ENCODE results near the gene ACP1. TPM values are rescaled to one million over a fixed set of nuclear protein-coding genes. Genes with fewer than 3 reads are reported as not detected.

Gene ACP1
- total and polyA plus RNA-seq, 11 donors, result 51.4 to 99.7 (median 64.7) TPM

DNA sequence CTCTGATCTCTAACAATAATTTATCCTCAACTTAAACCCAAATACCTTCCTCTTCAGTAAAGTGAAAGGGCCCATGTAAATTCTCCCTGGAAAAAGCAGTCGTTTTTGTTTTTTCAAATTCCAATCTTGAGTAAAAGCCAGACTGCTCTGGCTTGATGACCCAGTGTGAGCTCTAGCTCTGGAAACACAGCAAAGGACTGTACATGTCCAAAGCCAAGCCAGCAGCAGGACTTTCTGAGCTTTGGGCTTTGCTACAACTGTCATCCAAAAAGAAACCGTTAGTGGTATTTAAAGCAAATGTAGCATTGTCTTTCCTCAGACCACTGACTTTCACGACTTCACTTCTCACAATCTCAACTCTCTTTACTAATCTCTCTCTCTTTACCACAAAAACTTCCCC, 26.3 kb upstream of the ACP1 start:
- intact Hi-C loops (cut with DNase I), result no loop called here
- H3K9me3 ChIP-seq, result peaks cover 0 to 13% (median 0%) of the 10 kb centered on the region in 12 donors
- ATAC-seq (no peak), DNase-seq (no peak)
- H3K4me3 ChIP-seq, result no peak overlapping the region
- 72 to 77% (median 73%) methylated on average over 3 of the region's 3 CpGs for WGBS, 4 donors
- peaks cover 0 to 37% (median 10%) of the 10 kb centered on the region in 9 donors for H3K36me3 ChIP-seq
- no peak overlapping the region for H3K27ac ChIP-seq
- no peaks in the 10 kb centered on the region for H3K4me1 ChIP-seq
- TF ChIP-seq, protein P1, sequence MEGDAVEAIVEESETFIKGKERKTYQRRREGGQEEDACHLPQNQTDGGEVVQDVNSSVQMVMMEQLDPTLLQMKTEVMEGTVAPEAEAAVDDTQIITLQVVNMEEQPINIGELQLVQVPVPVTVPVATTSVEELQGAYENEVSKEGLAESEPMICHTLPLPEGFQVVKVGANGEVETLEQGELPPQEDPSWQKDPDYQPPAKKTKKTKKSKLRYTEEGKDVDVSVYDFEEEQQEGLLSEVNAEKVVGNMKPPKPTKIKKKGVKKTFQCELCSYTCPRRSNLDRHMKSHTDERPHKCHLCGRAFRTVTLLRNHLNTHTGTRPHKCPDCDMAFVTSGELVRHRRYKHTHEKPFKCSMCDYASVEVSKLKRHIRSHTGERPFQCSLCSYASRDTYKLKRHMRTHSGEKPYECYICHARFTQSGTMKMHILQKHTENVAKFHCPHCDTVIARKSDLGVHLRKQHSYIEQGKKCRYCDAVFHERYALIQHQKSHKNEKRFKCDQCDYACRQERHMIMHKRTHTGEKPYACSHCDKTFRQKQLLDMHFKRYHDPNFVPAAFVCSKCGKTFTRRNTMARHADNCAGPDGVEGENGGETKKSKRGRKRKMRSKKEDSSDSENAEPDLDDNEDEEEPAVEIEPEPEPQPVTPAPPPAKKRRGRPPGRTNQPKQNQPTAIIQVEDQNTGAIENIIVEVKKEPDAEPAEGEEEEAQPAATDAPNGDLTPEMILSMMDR (IDR thresholded peaks at IDR 0.05), result no peak
- TF ChIP-seq POLR2A (IDR thresholded peaks at IDR 0.05), result no peak
- no peaks in the 10 kb centered on the region for H3K27me3 ChIP-seq

DNA sequence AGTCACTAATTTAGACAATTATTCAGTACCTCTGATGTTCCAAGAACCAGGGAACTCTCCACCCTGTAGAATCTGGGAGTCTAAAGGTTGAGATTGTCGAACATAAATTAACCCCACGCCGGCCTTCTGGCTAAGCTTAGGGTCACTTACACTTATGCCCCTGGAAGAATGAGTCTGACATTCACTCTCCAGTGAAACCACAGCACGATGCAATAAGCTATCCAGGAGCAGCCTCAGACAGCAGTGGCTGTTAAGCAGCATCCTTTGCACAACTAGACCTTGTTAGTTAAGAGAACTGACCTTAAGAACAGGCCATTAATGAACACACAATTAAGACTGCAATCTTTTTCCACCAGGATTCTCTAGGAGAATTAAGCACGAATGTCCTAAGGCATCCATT, 25.9 kb upstream of the ACP1 start:
- Histone ChIP-seq H3K4me1 (no peaks in the 10 kb centered on the region), H3K4me3 (no peak overlapping the region), H3K36me3 (peaks cover 0 to 37% (median 12%) of the 10 kb centered on the region in 9 donors), H3K27ac (no peak overlapping the region), H3K9me3 (peaks cover 0 to 13% (median 0%) of the 10 kb centered on the region in 12 donors), H3K27me3 (no peaks in the 10 kb centered on the region)
- TF ChIP-seq, protein P1 (IDR thresholded peaks at IDR 0.05), result no peak
- no peak for TF ChIP-seq POLR2A (IDR thresholded peaks at IDR 0.05)
- no peak for ATAC-seq
- no peak for DNase-seq
- intact Hi-C loops (cut with DNase I), result no loop called here
- WGBS, 4 donors, result 91 to 94% (median 93%) methylated on average over 5 of the region's 5 CpGs

DNA sequence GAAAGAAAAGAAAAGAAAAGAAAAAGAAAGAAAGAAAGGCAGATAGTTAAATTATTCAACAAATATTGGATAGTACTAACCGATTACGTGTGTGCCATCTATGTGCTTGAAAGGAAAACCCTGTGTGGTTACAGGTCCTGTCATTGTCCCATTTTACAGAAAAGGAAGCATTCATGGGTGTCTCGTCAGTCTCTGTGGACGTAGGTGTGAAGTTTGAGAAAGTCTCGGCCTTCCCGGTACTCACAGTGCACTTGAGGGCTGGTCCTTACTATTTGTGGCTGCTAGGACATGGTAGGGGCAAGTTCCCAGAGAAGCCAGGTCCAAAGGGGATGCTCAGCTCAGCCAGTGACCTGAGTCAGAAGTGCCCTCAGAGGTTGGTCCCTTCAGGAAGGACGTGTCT, 20.2 kb upstream of the ACP1 start:
- H3K27me3 ChIP-seq, result no peaks in the 10 kb centered on the region
- peaks cover 0 to 75% (median 47%) of the 10 kb centered on the region in 9 donors for H3K36me3 ChIP-seq
- TF ChIP-seq, protein P1 (IDR thresholded peaks at IDR 0.05), result no peak
- no peak for TF ChIP-seq POLR2A (IDR thresholded peaks at IDR 0.05)
- no peak overlapping the region for H3K4me3 ChIP-seq
- DNase-seq (no peak), ATAC-seq (no peak)
- no peaks in the 10 kb centered on the region for H3K4me1 ChIP-seq
- WGBS, 4 donors, result 91 to 96% (median 95%) methylated on average over 7 of the region's 7 CpGs
- H3K27ac ChIP-seq, result no peak overlapping the region
- H3K9me3 ChIP-seq, result peaks cover 0 to 13% (median 0%) of the 10 kb centered on the region in 12 donors
- intact Hi-C loops (cut with DNase I), result loop anchor here in 4 of 10 donors (2.0 to 10.0 kb wide), 3 partner anchors 46 to 390 kb away; no protein-coding TSS in a partner anchor

DNA sequence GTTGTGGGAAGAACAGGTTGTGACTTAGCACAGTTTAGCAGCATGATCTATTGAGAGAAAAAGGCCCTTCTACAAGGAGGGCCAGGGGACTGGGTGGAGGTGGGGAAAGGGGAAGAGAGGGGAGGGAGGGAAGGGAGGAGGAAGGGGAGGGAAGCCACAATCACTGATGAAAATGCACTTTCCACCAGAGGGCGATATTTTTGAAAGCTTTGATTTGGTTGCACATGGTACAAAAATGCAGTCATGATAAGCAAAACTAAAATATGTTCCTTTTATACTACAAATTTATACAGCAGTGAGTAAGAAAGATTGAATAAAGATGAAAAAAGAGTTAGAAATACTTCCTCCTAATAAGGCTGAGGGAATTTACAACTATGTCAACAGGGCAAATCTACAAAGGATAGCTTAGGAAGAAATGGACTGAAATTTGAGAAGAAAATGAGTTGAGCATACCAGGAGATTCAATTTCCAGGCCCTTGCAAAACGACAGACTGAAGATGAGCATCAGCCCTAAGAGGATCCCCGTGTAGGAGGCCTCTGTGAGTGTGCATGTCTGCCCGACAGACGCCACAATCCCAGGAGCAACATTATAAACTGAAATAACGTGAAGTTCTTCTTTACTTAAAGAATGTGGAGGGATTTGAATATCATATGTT, 18.1 kb upstream of the ACP1 start:
- Histone ChIP-seq H3K27me3 (no peaks in the 10 kb centered on the region), H3K36me3 (peaks cover 0 to 74% (median 60%) of the 10 kb centered on the region in 9 donors), H3K4me3 (no peak overlapping the region), H3K9me3 (peaks cover 0 to 13% (median 0%) of the 10 kb centered on the region in 12 donors), H3K27ac (no peak overlapping the region), H3K4me1 (no peaks in the 10 kb centered on the region)
- TF ChIP-seq, protein P1 (IDR thresholded peaks at IDR 0.05), result peak; percentile 25 to 61 (median 46)
- TF ChIP-seq POLR2A (IDR thresholded peaks at IDR 0.05), result no peak
- WGBS, 4 donors, result 68 to 70% (median 69%) methylated on average over 6 of the region's 6 CpGs
- no peak for ATAC-seq
- intact Hi-C loops (cut with DNase I), result loop anchor here in 8 of 10 donors (1.0 to 10.0 kb wide), 7 partner anchors 41 to 1301 kb away; partner anchors contain the start of gene ALKAL2 (in 3 of the 8)
- DNase-seq, result no peak

All from heart left ventricle (tissue), 16 donors.